GM23338 (cell line): ENCODE measurements around the gene KCNJ6. TPM values are rescaled to one million over a fixed set of nuclear protein-coding genes. Genes with fewer than 3 reads are reported as not detected.

Experiments
- ATAC-seq: fragments of 200-7000 bp; cut with Tn5 transposase; 3 replicates; pipeline ENCODE4 v1.9.1; 2020
- DNase-seq: peaks from one replicate; pipeline ENCODE4 v3.0.0-alpha.2; 2015; ENCODE audit warnings: low spot score
- H2AFZ ChIP-seq: fragments of 200-600 bp; sonication (generic); 2 replicates; pipeline ENCODE4 v1.8.0; 2016; ENCODE audit warnings: antibody characterized with exemption, mild to moderate bottlenecking, moderate library complexity
- H3F3A ChIP-seq: fragments of 200-600 bp; sonication (generic); replicated peaks from 2 replicates; pipeline ENCODE4 v1.8.0; 2017; ENCODE audit warnings: antibody characterized with exemption, mixed run types, low read depth
- H3K27ac ChIP-seq: fragments of 200-600 bp; sonication (generic); 2 replicates; pipeline ENCODE4 v1.6.1; 2016; ENCODE audit warnings: low read depth
- H3K27me3 ChIP-seq: fragments of 200-600 bp; sonication (generic); 2 replicates; pipeline ENCODE4 v1.8.0; 2016; ENCODE audit warnings: mild to moderate bottlenecking, mixed run types, moderate library complexity; ENCODE audit not compliant: insufficient read depth
- H3K36me3 ChIP-seq: fragments of 200-600 bp; sonication (generic); 2 replicates; pipeline ENCODE4 v1.8.0; 2016; ENCODE audit warnings: mild to moderate bottlenecking; ENCODE audit not compliant: insufficient read depth
- H3K4me1 ChIP-seq: fragments of 200-600 bp; sonication (generic); 2 replicates; pipeline ENCODE4 v1.8.0; 2016; ENCODE audit warnings: mild to moderate bottlenecking, moderate library complexity; ENCODE audit not compliant: insufficient read depth
- H3K4me2 ChIP-seq: fragments of 200-600 bp; sonication (generic); 2 replicates; pipeline ENCODE4 v1.7.1; 2017; ENCODE audit warnings: mixed run types
- H3K4me3 ChIP-seq: fragments of 200-600 bp; sonication (generic); 2 replicates; pipeline ENCODE4 v1.6.1; 2016; ENCODE audit warnings: mixed run types
- H3K79me2 ChIP-seq: fragments of 200-600 bp; sonication (generic); replicated peaks from 2 replicates; pipeline ENCODE4 v1.8.0; 2017; ENCODE audit warnings: mild to moderate bottlenecking; ENCODE audit not compliant: insufficient read depth
- H3K9me2 ChIP-seq: fragments of 200-600 bp; sonication (generic); 2 replicates; pipeline ENCODE4 v1.8.0; 2017; ENCODE audit not compliant: insufficient read depth
- H4K20me1 ChIP-seq: fragments of 200-600 bp; sonication (generic); replicated peaks from 2 replicates; pipeline ENCODE4 v1.8.0; 2017; ENCODE audit warnings: mild to moderate bottlenecking; ENCODE audit not compliant: insufficient read depth
- H3K27ac Mint-ChIP-seq: 2 replicates; pipeline ENCODE4 v1.8.0; 2020; ENCODE audit warnings: inconsistent platforms, mild to moderate bottlenecking, moderate library complexity, mixed read lengths
- H3K27me3 Mint-ChIP-seq: 3 replicates; pipeline ENCODE4 v1.8.0; 2022; ENCODE audit warnings: low read depth, mild to moderate bottlenecking, moderate library complexity, mixed read lengths, inconsistent platforms; ENCODE audit not compliant: insufficient read depth, poor library complexity
- H3K36me3 Mint-ChIP-seq: 3 replicates; pipeline ENCODE4 v1.8.0; 2021; ENCODE audit warnings: low read depth, mild to moderate bottlenecking, inconsistent platforms, moderate library complexity, mixed read lengths
- H3K4me1 Mint-ChIP-seq: 3 replicates; pipeline ENCODE4 v1.8.0; 2020; ENCODE audit warnings: mild to moderate bottlenecking, inconsistent platforms, mixed read lengths
- H3K4me3 Mint-ChIP-seq: 3 replicates; pipeline ENCODE4 v1.8.0; 2021; ENCODE audit warnings: moderate library complexity, mild to moderate bottlenecking, inconsistent platforms, mixed read lengths
- H3K9me3 Mint-ChIP-seq: 3 replicates; pipeline ENCODE4 v1.8.0; 2020; ENCODE audit warnings: moderate library complexity, mild to moderate bottlenecking, inconsistent platforms, mixed read lengths
- CREB1 ChIP-seq: fragments of 250-450 bp; sonication (Bioruptor Pico); IDR thresholded peaks from 2 replicates; pipeline ENCODE4 v1.5.0; 2020; ENCODE audit warnings: low read depth, mild to moderate bottlenecking, moderate library complexity
- JUNB ChIP-seq: IDR thresholded peaks from one replicate; pipeline ENCODE4 v1.6.1; 2016; ENCODE audit warnings: antibody characterized with exemption; ENCODE audit not compliant: unreplicated experiment
- POLR2AphosphoS5 ChIP-seq: IDR thresholded peaks from 2 replicates; pipeline ENCODE4 v1.6.1; 2016; ENCODE audit warnings: antibody characterized with exemption, low read depth
- REST ChIP-seq: IDR thresholded peaks from one replicate; pipeline ENCODE4 v1.6.1; 2018; ENCODE audit warnings: antibody characterized with exemption; ENCODE audit not compliant: unreplicated experiment
- STAT1 ChIP-seq: IDR thresholded peaks from one replicate; pipeline ENCODE4 v1.6.1; 2016; ENCODE audit warnings: antibody characterized with exemption; ENCODE audit not compliant: unreplicated experiment
- polyA plus RNA-seq: library from polyadenylated mRNA; unstranded; fragments of >200 nt; fragmentation: Nextera tagmentation; extraction: Ambion mirVana; gene quantifications from 2 replicates; pipeline ENCODE4 v1.2.1, GENCODE V29; 2016
- total RNA-seq: library from RNA; depleted of rRNA; stranded (reverse); fragments of >200 nt; shearing (Covaris generic); gene quantifications from 2 replicates; pipeline ENCODE4 v1.2.3, GENCODE V29; 2014
- TF ChIP-seq, protein P1 (sequence below), 2 experiments: fragments of 200-600 bp in 1 of 2; sonication (generic) in 1 of 2; conservative IDR thresholded peaks; 2 replicates each; pipeline versions ENCODE4 v1.5.1 to v1.6.1; 2016 to 2017; ENCODE audit warnings: antibody characterized with exemption in 2 of 2, low read depth in 2 of 2, mild to moderate bottlenecking in 2 of 2, moderate library complexity in 1 of 2
- TF ChIP-seq, protein P2 (sequence below): fragments of 250-450 bp; sonication (Bioruptor Pico); IDR thresholded peaks from 2 replicates; pipeline ENCODE4 v1.5.0; 2020; ENCODE audit warnings: mild to moderate bottlenecking, moderate library complexity

Gene KCNJ6
- total and polyA plus RNA-seq, 2 experiments from 2014 or later: 0.48 to 0.52 TPM

- no peak overlapping the region for H3K27ac Mint-ChIP-seq
- Histone ChIP-seq H2AFZ (no peak overlapping the region), H3K4me3 (no peak overlapping the region), H3K27ac (no peak overlapping the region), H3F3A (no peaks in the 10 kb centered on the region), H3K9me2 (peaks cover 27% of the 10 kb centered on the region), H3K79me2 (no peaks in the 10 kb centered on the region), H3K27me3 (no peaks in the 10 kb centered on the region), H4K20me1 (no peaks in the 10 kb centered on the region), H3K4me2 (no peak overlapping the region), H3K36me3 (no peaks in the 10 kb centered on the region), H3K4me1 (no peaks in the 10 kb centered on the region)
- no peaks in the 10 kb centered on the region for H3K27me3 Mint-ChIP-seq
- ATAC-seq (peak; percentile 98), DNase-seq (peak; percentile 90)
- peaks cover 15% of the 10 kb centered on the region for H3K9me3 Mint-ChIP-seq
- H3K36me3 Mint-ChIP-seq: peaks cover 7% of the 10 kb centered on the region; the same call in 1 of the 3 replicates
- H3K4me3 Mint-ChIP-seq: no peak overlapping the region
- no peaks in the 10 kb centered on the region for H3K4me1 Mint-ChIP-seq
- TF ChIP-seq POLR2AphosphoS5: no peak
- TF ChIP-seq, protein P1, sequence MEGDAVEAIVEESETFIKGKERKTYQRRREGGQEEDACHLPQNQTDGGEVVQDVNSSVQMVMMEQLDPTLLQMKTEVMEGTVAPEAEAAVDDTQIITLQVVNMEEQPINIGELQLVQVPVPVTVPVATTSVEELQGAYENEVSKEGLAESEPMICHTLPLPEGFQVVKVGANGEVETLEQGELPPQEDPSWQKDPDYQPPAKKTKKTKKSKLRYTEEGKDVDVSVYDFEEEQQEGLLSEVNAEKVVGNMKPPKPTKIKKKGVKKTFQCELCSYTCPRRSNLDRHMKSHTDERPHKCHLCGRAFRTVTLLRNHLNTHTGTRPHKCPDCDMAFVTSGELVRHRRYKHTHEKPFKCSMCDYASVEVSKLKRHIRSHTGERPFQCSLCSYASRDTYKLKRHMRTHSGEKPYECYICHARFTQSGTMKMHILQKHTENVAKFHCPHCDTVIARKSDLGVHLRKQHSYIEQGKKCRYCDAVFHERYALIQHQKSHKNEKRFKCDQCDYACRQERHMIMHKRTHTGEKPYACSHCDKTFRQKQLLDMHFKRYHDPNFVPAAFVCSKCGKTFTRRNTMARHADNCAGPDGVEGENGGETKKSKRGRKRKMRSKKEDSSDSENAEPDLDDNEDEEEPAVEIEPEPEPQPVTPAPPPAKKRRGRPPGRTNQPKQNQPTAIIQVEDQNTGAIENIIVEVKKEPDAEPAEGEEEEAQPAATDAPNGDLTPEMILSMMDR (conservative IDR thresholded peaks at IDR 0.05; ENCODE audit: low read depth in 2 of 2): peak; percentile 82 to 89
Measured at GRCh38 chr21:37700641-37701202, 215.5 kb downstream of the KCNJ6 start.

DNA sequence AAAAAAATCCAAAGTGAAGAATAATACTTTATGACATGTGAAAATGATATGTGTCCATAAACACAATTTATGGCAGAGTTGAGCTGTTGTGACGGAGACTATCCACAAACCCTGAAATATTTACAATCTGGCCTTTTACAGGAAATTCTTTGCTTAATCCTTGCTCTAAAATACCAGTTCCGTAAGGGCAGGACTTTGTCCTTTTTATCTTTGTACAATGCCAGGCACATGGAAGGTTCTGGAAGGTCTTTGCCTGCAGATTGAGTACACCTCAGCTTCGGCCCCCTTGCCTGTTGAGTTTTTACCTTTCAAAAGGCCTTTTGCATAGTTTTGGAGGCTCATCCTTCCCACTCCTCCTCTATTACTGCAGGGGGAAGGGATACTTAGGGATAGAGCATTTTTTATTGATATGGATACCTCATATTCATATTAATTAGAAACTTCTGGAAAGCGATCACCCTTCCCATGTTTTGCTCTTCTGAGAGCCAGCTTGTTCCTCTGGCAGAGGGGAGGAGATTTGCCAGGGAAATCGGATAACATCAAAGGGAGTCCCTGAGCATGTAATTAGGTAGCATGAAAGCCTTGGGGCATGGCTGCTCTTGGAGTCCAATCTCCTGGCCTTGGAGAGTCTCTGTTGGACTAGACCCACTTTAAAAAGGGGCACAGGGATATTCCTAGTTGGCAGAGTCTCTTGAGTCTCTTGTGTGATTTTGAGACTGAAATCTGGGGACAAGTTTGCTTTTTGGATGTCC, 217.1 kb downstream of the KCNJ6 start:
- no peak for ATAC-seq
- Histone ChIP-seq H3K27me3 (no peaks in the 10 kb centered on the region), H3K4me1 (no peaks in the 10 kb centered on the region), H4K20me1 (no peaks in the 10 kb centered on the region), H2AFZ (no peak overlapping the region), H3K27ac (no peak overlapping the region), H3K4me2 (no peak overlapping the region), H3K36me3 (no peaks in the 10 kb centered on the region), H3K9me2 (peaks cover 25% of the 10 kb centered on the region), H3K79me2 (no peaks in the 10 kb centered on the region), H3K4me3 (no peak overlapping the region), H3F3A (no peaks in the 10 kb centered on the region)
- Mint-ChIP-seq H3K27ac (no peak overlapping the region), H3K9me3 (peaks cover 20% of the 10 kb centered on the region), H3K27me3 (no peaks in the 10 kb centered on the region), H3K4me1 (no peaks in the 10 kb centered on the region), H3K36me3 (peaks cover 7% of the 10 kb centered on the region; the same call in 1 of the 3 replicates), H3K4me3 (no peak overlapping the region)
- DNase-seq: no peak
- TF ChIP-seq, protein P2, sequence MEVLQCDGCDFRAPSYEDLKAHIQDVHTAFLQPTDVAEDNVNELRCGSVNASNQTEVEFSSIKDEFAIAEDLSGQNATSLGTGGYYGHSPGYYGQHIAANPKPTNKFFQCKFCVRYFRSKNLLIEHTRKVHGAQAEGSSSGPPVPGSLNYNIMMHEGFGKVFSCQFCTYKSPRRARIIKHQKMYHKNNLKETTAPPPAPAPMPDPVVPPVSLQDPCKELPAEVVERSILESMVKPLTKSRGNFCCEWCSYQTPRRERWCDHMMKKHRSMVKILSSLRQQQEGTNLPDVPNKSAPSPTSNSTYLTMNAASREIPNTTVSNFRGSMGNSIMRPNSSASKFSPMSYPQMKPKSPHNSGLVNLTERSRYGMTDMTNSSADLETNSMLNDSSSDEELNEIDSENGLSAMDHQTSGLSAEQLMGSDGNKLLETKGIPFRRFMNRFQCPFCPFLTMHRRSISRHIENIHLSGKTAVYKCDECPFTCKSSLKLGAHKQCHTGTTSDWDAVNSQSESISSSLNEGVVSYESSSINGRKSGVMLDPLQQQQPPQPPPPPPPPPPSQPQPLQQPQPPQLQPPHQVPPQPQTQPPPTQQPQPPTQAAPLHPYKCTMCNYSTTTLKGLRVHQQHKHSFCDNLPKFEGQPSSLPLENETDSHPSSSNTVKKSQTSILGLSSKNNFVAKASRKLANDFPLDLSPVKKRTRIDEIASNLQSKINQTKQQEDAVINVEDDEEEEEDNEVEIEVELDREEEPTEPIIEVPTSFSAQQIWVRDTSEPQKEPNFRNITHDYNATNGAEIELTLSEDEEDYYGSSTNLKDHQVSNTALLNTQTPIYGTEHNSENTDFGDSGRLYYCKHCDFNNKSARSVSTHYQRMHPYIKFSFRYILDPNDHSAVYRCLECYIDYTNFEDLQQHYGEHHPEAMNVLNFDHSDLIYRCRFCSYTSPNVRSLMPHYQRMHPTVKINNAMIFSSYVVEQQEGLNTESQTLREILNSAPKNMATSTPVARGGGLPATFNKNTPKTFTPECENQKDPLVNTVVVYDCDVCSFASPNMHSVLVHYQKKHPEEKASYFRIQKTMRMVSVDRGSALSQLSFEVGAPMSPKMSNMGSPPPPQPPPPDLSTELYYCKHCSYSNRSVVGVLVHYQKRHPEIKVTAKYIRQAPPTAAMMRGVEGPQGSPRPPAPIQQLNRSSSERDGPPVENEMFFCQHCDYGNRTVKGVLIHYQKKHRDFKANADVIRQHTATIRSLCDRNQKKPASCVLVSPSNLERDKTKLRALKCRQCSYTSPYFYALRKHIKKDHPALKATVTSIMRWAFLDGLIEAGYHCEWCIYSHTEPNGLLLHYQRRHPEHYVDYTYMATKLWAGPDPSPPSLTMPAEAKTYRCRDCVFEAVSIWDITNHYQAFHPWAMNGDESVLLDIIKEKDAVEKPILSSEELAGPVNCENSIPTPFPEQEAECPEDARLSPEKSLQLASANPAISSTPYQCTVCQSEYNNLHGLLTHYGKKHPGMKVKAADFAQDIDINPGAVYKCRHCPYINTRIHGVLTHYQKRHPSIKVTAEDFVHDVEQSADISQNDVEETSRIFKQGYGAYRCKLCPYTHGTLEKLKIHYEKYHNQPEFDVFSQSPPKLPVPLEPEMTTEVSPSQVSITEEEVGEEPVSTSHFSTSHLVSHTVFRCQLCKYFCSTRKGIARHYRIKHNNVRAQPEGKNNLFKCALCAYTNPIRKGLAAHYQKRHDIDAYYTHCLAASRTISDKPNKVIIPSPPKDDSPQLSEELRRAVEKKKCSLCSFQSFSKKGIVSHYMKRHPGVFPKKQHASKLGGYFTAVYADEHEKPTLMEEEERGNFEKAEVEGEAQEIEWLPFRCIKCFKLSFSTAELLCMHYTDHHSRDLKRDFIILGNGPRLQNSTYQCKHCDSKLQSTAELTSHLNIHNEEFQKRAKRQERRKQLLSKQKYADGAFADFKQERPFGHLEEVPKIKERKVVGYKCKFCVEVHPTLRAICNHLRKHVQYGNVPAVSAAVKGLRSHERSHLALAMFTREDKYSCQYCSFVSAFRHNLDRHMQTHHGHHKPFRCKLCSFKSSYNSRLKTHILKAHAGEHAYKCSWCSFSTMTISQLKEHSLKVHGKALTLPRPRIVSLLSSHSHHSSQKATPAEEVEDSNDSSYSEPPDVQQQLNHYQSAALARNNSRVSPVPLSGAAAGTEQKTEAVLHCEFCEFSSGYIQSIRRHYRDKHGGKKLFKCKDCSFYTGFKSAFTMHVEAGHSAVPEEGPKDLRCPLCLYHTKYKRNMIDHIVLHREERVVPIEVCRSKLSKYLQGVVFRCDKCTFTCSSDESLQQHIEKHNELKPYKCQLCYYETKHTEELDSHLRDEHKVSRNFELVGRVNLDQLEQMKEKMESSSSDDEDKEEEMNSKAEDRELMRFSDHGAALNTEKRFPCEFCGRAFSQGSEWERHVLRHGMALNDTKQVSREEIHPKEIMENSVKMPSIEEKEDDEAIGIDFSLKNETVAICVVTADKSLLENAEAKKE: no peak
- no peak for TF ChIP-seq POLR2AphosphoS5
- TF ChIP-seq JUNB: no peak
- TF ChIP-seq REST: no peak
- TF ChIP-seq CREB1 (CRISPR knock-in tag): no peak
- TF ChIP-seq STAT1: no peak
